NCI-H446 (cell line): ENCODE data around the gene B3GALT6.

Source experiments
- DNase-seq, 2 experiments: peaks; one replicate each; lab custom pipeline; 2025; lab: John Stamatoyannopoulos, UW

The B3GALT6 gene

DNA sequence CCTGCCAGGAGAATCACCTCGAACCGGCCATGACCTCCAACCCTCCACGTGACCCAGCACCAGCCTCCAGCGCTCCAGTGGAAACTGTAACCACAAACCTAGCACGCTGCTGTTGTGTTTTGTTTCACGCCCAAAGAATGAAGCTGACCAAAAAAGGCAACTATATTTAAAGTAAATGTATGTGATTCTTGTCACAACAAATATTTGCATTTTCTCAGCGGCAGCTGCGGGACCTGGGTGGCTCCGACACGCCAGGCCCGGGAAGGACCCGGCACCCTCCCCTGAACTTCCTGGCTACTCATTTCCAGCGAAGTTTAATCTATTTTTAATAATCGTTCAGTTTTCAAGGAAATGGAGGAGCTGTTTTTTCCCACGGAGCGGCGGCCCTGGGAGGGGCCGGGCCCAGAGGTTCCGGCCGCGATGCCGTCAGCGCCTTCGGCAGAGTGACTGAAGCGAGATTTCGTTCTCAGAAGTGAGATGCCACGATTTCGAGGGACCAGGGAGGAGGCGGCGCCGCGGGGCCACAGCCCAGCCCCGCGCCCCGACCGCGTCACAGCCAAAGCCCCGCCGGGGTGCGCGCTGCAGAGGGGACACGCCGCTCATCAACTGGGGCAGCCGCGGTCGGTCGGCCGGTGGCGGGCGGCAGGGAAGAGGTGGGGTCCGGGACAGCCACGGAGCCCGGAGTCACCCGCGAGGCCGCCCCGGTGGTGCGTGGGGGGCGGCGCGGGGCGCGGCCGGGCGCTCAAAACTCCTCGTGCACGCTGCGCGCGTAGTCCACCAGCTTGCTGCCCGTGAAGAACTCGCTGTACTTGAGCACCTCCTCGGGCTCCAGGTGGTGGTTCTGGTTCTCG, 15.0 kb upstream of the B3GALT6 start:
- no peak for DNase-seq

DNA sequence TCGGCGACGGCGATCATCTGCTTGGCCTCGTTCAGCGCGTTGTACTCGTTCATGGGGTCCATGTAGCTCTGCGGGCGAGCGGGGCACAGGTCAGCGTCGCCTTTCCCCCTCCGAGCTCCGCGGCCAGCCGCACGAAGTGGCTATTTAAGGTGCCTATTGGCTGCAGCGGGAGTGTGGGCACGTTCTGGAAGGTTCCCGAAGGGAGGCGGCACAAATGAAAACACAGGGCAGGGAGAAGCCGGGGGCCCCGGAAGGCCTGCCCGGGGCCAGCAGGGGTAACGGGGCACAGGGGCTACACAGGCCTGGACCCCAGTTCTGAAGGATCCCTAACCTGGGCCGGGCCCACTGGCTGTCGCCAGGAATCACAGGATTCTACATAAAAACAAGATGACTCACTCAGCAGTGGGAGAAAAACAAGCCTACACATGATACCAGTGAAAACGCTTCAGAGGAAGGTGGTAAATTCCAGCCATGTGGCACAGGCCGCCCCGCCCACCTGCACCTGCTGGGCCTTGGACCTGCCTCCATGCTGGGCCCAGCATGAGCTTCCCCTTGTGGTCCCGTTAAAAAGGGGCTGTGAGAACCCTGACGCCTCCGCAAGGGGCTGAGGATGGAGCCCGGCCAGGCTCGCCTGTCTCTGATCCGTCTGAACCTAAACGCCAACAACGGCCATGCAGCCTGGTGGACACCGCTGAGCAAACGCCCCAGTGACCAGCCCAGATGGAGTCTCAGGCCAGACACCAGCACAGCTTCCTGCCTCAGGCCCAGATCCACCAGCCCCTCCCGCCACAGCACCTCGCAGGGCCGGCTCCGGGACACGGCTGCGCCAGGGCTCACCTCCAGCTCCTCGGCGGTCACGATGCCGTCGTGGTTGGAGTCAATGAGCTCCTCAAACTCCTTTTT, 14.2 kb upstream of the B3GALT6 start:
- no peak for DNase-seq

DNA sequence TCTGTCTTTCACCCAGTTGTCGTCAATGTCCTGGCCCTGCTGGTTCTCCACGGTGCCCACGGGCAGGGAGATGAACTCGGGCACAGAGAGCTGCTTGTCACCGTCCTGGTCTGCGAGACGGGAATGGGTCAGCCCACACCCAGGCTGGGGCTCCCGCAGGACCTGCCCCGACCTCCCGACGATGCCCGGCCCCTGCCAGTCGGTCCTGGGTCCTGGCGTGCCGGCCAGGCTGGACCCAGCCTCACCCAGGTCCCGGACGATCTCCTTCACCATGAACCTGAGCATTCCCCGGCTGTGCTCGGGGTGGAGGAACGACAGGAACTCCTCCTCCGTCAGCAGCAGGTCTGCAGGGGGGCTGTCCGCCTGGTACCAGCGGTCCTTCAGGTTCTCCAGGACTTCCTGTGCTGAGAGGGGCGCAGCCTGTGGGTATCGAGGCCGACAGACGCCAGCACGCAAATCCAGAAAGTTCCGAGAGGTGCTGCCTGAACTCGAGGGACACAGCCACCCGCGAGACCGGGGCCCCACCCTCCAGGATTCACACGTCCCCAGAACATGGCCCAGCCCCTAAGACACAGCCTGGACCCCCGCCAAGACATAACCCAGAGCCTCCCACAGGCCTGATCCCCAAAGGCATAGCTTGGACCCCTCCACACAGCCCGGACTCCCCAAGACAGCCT, 13.4 kb upstream of the B3GALT6 start:
- DNase-seq = no peak

DNA sequence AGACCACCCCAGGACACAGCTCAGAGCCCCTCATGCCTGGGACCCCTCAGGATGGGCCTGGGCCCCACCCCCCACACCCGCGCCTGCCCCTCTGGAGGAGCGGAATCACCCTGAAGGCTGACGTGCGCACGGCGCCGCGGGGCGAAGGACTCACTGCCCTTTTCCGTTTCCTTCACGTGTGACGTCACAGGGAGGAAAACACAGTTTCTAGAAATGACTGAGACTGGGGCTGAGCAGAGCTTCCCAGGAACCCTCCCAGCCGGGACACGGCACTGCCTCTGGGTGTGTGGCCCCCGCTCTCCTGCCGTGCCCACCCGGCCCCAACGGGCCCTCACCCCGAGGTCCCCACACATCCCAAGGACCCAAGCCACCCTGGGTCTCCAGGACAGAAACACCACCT, 12.7 kb upstream of the B3GALT6 start:
- DNase-seq = no peak

DNA sequence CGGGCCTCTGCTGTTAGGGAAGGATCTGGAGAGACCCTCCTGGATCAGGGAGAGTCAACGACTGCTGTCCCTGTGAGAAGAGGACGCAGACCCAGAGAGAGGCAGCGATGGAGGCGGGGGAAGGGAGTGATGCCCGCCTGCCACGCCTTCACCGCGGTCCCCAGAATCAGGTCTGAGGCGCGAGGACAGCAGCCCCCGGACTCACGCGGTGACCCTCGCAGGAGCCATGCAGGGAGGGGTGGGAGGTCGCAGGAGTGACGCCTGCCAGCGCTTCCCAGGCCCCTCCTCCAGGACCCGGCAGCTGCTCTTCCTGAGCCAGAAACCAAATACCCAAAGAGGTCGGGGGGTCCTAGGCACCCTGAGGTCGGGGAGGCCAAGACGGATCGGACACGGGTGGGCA, 11.8 kb upstream of the B3GALT6 start:
- DNase-seq = no peak

DNA sequence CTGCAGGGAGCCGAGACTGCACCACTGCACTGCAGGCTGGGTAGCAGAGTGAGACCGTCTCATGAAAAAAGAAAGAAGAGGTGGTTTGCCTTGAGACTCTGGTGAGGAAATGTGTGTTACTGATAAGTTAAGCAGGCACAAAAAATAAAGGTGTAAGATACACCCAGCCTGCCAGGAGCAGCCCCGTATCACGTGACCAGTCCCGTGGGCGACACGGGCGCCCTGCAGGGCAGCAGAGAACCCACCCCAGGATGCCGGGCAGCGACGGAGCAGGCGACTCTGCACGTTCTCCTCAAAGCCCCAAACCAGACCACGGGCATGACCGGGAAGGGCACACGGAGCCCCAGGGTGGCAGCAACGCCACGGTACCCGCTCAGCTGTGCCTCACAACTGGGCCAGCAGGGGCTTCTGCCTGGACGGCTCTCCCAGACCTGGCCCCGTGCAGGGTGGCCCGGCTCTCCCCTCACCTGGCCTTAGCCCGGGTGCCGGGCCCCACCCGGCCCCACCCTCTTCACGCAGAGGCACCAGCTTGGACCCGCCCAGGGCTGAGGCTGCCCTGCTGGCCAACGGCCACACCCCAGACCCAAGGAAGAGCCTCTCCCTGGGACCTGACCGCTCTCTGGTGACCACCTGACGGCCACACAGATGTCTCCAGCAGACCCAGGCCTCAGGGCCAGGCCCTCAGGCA, 10.0 kb upstream of the B3GALT6 start:
- no peak for DNase-seq

DNA sequence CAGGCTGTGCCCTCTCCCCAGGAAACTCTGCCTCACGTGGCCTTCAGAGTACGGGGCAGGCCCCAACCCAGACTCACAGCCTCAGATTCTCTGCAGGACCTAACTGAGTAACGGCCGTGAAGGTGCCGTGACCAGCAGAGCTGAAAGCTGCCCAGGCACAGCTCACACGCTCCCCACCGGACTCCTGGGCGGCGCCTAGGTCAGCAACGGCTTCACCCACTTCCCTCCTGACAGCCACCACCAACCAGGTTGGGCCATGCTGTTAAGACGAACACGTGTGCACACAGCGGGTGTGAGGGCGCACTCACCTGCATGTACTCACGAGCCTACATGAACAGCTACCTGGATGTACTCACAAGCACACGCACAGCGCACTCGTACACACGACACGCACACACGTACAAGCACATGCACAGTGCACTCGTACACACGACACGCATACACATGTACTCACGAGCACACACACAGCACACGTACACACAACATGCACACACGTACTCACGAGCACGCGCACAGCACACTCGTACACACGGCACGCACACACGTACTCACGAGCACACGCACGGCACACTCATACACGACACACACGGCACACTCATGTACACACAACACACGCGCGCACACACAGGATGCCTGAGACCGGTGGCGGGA, 9.3 kb upstream of the B3GALT6 start:
- DNase-seq = no peak

DNA sequence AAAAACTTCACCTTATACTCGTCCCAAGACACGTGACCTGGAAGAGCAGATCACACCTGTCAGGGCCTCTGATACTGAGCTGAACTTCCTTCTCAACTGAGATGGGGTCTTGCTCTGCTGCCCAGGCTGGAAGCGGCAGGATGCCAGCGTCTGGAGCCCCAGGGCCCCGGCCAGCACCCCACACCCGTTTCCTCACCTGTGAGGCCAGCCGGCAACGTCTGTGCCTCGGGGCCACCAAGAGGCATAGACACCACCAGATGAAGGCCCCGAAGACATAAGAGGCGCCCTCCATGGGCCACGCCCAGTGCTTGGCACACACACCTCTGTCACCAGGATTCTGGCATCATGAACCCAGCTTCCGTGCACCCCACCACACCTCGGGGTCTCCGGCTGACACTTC, 8.7 kb upstream of the B3GALT6 start:
- DNase-seq = no peak

DNA sequence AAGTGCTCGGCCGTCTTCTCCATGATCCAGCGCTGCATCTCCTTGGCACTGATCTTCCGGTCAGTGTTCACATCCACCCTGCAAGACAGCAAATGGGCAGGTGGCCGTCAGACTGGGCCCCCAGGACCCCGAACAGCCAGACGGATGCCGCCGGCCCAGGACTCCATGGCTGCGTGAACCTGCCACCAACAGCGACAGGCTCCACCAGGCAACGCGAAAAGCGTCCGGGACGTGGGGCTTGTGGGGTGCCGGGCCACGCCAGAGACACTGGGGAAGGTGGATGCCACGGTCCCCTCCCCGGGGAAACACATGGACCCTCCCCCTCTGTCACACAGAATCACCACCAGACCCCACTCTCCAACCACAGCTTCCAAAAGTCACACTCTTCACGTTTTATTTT, 8.1 kb upstream of the B3GALT6 start:
- no peak for DNase-seq

DNA sequence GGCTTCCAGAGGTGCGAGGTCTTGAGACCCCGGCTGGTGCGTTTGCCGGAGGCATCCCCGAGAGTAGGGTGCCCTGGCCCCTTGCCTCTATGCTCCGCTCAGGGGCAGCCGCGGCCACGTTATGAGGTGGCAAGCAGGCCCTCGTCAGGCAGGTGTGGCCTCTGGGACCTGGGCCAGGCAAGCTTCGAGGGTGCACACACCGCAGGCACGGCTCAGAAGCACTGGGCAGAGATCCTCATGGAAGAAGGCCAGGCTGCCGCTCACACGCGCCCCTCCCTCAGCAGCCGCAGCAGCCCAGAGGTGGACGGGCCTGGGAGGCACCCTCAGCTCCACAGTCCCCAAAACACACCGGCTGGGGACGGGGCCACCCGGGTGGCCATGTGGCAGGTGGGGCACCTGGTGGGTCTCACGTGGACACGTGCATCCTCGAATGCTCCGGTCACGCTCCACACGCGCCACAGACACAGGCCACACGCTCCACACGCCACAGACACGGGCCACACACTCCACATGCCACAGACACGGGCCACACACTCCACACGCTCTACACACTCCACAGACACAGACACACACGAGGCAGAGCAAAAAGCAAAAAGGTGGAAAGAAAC, 6.7 kb upstream of the B3GALT6 start:
- DNase-seq = no peak

DNA sequence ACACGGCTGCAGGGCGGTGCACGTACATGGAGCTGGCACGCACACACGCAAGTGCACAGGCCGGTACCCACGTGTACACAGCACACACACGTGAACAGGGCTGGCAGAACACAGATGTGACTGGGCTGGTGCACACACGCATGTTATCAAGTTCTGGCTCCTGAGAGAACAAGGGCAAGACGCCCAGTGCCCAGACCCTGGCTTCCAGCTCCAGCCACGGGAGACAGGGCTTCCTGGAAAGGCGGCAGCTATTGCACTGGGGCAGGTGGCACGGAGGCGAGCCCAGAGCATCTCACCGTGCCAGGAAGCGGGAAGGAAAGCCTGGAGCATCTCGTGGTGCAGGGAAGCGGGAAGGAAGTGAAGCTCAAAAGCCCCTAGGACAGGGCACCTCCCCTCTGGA, 6.1 kb upstream of the B3GALT6 start:
- DNase-seq = no peak

DNA sequence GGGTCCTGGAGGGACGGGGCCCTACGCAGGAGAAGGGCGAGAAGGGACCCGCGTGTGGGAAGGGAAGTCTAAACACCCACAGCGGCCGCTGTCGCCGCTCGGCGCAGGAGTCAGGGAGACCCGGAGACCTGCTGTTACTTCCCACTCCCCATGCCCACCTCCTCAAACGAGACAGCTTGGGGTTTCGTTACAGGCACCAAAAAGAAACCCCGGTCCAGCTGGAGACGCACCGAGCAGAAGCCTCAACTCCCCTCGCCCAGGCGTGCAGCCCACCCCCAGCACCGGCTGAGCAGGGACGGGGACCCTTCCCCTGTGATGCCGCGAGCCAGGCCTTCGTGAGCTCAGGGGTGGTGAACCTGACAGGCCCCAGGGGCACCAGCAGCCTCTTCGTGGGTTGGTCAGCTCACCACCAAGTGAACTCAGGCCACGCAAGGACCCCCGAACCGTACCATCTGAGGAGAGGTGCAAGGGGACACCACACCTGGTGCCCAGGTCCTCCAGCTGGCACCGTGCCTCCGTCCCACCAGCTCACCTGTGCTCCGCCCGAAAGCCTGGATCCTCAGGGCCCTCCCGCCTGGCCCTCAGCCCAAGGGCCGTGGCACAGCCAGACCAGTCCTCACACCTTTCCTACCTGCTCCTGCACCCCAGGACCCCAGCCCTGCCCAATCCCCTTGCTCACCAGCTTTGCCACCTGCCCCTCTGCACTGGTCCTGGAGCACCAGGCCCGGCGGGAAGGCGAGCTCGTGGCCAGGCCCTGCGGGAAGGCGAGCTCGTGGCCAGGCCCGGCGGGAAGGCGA, 5.3 kb upstream of the B3GALT6 start:
- no peak for DNase-seq

DNA sequence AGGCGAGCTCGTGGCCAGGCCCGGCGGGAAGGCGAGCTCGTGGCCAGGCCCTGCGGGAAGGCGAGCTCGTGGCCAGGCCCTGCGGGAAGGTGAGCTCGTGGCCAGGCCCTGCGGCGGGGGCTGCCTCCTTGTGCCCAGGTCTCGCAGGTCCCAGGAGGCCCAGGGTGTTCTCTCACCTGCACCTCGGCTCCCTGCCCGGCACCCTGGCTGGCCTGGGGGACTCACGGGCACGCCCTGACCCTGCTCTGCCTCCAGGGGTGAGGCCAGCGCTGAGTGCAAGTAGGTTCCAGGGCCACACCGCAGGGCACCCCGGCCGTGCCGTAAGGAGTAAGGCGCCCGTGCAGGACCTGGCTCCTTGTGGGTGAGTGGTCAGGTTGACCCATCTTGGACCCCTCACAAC, 4.7 kb upstream of the B3GALT6 start:
- DNase-seq = no peak

DNA sequence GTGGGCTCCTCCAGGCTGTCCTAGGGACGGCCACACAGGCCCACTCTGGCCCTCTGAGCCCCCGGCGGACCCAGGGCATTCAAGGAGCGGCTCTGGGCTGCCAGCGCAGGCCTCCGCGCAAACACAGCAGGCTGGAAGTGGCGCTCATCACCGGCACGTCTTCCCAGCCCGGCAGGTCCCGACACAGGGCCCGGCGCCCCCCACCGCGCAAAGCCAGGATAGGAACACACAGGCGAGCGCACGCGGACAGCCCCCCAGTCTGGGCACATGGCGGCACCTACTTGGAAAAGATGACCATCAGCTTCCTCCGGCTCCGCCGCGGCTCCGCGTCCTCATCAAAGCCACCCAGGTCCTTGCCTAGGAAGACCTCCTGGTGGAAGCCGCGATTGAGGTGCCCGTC, 3.9 kb upstream of the B3GALT6 start:
- no peak for DNase-seq

DNA sequence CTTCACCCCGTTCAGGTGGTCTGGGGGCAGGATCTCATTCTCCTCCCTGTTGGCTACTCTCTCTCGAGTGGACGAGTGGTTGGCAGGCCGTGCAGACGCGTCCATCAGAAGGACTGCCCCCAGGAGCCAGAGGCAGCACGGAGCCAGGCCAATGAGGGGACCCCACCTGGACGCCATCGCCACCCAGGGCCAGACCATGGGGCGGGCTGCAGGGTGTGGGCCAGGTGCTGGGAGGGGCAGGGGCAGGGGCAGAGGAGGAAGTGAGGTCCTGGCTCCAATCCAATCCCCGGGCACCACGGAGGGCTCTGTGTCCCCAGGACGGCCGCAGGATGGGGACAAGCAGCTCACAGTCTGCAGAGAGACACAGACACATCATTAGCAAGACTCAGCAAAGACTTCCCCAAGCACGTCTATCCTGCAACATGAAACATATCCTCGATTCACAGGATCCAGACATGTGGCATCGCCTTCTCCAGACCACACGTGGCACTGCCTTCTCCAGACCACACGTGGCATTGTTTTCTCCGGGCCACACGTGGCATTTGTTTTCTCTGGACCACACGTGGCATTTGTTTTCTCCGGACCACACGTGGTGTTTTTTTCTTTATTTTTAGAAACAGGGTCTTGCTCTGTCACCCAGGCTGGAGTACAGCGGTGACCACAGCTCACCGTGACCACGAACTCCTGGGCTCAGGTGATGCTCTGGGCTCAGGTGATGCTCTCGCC, 3.3 kb upstream of the B3GALT6 start:
- no peak for DNase-seq

DNA sequence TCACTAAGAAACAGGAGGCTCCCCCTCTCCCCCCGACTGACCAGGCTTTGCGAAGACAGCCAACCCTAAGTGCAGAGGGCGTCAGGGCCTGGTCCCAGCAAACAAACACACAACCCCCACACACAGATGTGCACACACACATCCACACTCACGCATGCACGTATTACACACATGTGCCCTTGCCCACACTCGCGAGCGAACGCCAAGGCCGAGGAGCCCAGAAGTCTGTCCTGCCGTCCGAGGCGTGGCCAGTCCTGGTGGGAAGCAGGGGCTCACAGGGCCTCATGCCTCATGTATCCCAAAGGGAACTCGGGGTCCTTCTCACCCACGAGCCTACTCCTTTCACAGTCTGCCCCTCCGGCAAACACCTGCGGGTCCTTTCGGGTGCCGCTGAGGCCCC, 2.3 kb upstream of the B3GALT6 start:
- no peak for DNase-seq

DNA sequence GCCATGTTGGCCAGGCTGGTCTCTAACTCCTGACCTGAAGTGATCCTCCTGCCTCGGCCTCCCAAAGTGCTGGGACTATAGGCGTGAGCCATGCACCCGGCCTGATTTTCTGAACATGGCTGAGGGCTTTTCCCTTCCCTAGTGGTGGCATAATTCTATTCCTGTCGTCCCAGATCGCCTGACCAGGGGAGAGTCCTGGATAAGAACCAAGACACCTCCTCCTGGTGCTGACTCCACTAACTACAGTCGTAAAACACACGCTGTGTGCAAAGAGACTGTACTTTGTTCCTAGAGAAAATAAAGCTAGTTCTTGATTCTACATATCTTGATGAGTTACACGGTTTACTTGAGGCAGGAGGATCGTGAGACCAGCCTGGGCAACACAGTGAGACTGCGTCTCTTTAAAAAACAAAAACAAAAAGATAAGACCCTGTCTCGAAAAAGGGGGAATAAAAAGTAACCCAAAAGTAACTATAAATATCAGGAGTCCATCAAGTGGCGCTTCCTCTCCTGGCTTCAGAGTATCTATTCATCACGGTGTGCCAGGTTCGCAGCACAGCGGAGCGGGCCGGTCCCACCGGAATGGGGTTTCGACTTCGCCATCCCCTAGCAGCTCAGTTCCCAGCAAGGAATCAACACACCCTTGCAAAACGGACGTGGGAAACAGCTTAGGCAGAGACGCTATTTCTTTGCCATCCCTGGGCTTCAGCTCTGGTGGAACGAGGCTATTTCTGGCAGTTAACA, 1.2 kb upstream of the B3GALT6 start:
- DNase-seq = peak in 1 of 2 experiments; percentile 38

DNA sequence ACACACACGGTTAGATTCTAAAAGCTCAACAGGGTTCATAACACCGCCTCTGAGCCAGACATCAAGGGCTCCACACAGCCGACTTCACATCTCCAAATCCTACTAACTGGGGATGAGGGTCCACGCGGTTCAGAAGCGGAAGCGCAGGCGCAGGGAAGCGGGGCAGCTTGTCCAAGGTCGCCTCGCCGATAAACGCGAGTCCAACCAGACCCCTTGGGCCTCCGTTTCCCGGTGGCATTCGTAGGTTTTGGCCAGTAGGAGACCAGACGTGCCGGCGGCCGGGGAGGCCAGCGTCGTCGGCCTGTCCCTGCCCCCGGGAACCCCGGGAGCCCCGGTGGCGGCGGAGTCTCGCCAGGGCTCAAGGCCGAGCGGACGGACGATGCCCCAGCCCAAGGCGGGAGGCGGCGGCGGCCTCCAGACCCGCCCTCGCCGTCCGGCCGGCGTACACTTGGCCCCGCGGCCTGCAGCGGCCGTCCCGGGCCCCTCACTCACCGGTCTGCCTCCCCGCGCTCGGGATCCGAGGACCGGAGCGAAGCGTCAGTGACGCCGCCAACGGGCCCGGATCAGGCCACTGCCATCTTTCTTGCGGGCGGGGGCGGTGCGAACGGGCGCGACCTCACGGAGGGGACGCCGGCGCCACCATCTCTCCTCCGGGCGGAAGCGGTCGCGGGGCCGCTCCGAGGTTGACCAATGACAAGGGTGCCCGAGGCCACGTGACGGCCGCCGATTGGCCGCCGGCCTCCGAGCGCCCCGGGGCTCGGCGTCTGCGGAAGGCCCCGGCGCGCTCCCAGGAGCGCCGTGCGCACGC, 433 bp upstream of the B3GALT6 start, which contains the start of gene SDF4:
SDF4 (minus strand) TSS at position 602 of the 808 bp plus-strand sequence. CDS start 3,229 bp downstream, outside the sequence.
- DNase-seq = peak; percentile 95 to 99
